Astrocyte (in vitro differentiated cells and primary cell): ENCODE results near the gene SEC61B.

Experiments used
- EZH2 ChIP-seq: IDR thresholded peaks from 2 replicates; pipeline ENCODE4 v1.6.1; 2012; ENCODE audit warnings: mild to moderate bottlenecking, low read length, inconsistent platforms; ENCODE audit not compliant: insufficient read depth
- TF ChIP-seq, protein P1 (sequence below): IDR thresholded peaks from 2 replicates; pipeline ENCODE4 v1.5.1; 2011; ENCODE audit warnings: low read depth, mild to moderate bottlenecking, inconsistent platforms, low read length, moderate library complexity; ENCODE audit not compliant: insufficient read depth

DNA sequence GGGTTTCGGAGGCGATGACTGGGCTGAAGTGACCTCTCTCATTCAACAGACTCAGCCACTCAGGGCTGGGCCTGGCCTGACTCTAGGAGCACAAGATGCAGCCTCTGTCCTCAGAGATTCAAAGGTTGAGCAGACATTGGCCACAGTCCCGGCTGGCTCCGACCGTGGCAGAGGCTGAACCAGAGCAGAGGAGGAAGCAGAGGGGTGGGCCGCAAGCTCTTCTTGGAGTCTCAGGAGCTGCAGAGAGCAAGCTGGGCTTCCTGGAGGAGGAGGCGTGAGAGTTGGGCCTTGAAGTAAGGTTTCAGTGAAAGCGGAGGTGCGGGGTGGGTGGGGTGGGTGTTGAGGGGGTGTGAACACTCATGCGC is 38.0 kb upstream of the SEC61B start:
- TF ChIP-seq, protein P1, sequence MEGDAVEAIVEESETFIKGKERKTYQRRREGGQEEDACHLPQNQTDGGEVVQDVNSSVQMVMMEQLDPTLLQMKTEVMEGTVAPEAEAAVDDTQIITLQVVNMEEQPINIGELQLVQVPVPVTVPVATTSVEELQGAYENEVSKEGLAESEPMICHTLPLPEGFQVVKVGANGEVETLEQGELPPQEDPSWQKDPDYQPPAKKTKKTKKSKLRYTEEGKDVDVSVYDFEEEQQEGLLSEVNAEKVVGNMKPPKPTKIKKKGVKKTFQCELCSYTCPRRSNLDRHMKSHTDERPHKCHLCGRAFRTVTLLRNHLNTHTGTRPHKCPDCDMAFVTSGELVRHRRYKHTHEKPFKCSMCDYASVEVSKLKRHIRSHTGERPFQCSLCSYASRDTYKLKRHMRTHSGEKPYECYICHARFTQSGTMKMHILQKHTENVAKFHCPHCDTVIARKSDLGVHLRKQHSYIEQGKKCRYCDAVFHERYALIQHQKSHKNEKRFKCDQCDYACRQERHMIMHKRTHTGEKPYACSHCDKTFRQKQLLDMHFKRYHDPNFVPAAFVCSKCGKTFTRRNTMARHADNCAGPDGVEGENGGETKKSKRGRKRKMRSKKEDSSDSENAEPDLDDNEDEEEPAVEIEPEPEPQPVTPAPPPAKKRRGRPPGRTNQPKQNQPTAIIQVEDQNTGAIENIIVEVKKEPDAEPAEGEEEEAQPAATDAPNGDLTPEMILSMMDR = no peak
- TF ChIP-seq EZH2 = no peak
